HEK293 (cell line): ENCODE data around the gene GOLGA6L2.
"Not testable (repeated sequence)": the region's sequence is repeated elsewhere in the genome, so short reads cannot be mapped to it uniquely, and the experiment has no call there.

ENCODE experiments used
- CTCF ChIA-PET: fragments of 350-600 bp; formaldehyde crosslinking; extraction: SDS; loops from one replicate; lab custom pipeline; 2021; ENCODE audit warnings: antibody characterized with exemption; lab: Yijun Ruan, JAX
- POLR2A ChIA-PET: fragments of 300-600 bp; formaldehyde crosslinking; extraction: SDS; loops from one replicate; lab custom pipeline; 2020; ENCODE audit warnings: antibody characterized with exemption, inconsistent platforms; lab: Yijun Ruan, JAX
- H3K27ac ChIP-seq: fragments of 200-500 bp; sonication (Bioruptor generic); 2 replicates; pipeline ENCODE4 v1.5.1; 2014; ENCODE audit warnings: low read depth, low read length, control low read depth, inconsistent platforms; ENCODE audit errors: extremely low read depth
- H3K36me3 ChIP-seq, 2 experiments: fragments of 200-500 bp in 1 of 2; sonication (Bioruptor generic) in 1 of 2; 1 replicate in 1 of 2; 2 replicates in 1 of 2; pipeline ENCODE4 v1.5.1; 2014 to 2017; ENCODE audit warnings: inconsistent platforms in 2 of 2, low read length in 2 of 2; ENCODE audit not compliant: control insufficient read depth in 2 of 2, insufficient read depth in 1 of 2
- H3K4me1 ChIP-seq: fragments of 200-500 bp; sonication (Bioruptor generic); 2 replicates; pipeline ENCODE4 v1.5.1; 2014; ENCODE audit warnings: mild to moderate bottlenecking, low read length, inconsistent platforms; ENCODE audit not compliant: control insufficient read depth, insufficient read depth
- H3K4me3 ChIP-seq: 2 replicates; pipeline ENCODE4 v1.5.1; 2011; ENCODE audit warnings: low read depth, mild to moderate bottlenecking, control low read depth, low read length, moderate library complexity
- H3K9me3 ChIP-seq: fragments of 200-500 bp; sonication (Bioruptor generic); 2 replicates; pipeline ENCODE4 v1.5.1; 2014; ENCODE audit warnings: low read depth, low read length, inconsistent platforms; ENCODE audit not compliant: control insufficient read depth, insufficient read depth
- EGR2 ChIP-seq: fragments of 450-650 bp; formaldehyde crosslinking; IDR thresholded peaks from 2 replicates; pipeline ENCODE4 v1.5.1; 2016; ENCODE audit warnings: low read depth, missing biosample characterization, missing genetic modification characterization
- GLIS1 ChIP-seq: fragments of 450-650 bp; formaldehyde crosslinking; IDR thresholded peaks from 2 replicates; pipeline ENCODE4 v1.5.1; 2016; ENCODE audit warnings: missing biosample characterization, missing genetic modification characterization
- MEIS1 ChIP-seq: sonication (generic); formaldehyde crosslinking; IDR thresholded peaks from 2 replicates; pipeline ENCODE4 v1.8.1; 2022; ENCODE audit warnings: missing genetic modification reagents, mild to moderate bottlenecking, borderline replicate concordance
- OVOL3 ChIP-seq: fragments of 450-650 bp; formaldehyde crosslinking; IDR thresholded peaks from 2 replicates; pipeline ENCODE4 v1.5.1; 2016; ENCODE audit warnings: missing biosample characterization, missing genetic modification characterization
- PRDM1 ChIP-seq: fragments of 450-650 bp; formaldehyde crosslinking; IDR thresholded peaks from 2 replicates; pipeline ENCODE4; 2016; ENCODE audit warnings: missing biosample characterization, missing genetic modification characterization
- SCRT2 ChIP-seq: fragments of 450-650 bp; formaldehyde crosslinking; IDR thresholded peaks from 2 replicates; pipeline ENCODE4 v1.5.1; 2016; ENCODE audit warnings: missing biosample characterization, missing genetic modification characterization
- TCF7L2 ChIP-seq: IDR thresholded peaks from 2 replicates; pipeline ENCODE4 v1.6.1; 2011; ENCODE audit warnings: low read depth, mild to moderate bottlenecking, inconsistent platforms, low read length, moderate library complexity, borderline replicate concordance
- TRIM28 ChIP-seq: IDR thresholded peaks from 2 replicates; pipeline ENCODE4 v1.6.1; 2011; ENCODE audit warnings: low read length, control low read depth, borderline replicate concordance
- ZNF16 ChIP-seq: fragments of 450-650 bp; formaldehyde crosslinking; IDR thresholded peaks from 2 replicates; pipeline ENCODE4 v1.5.1; 2016; ENCODE audit warnings: low read depth, missing biosample characterization, missing genetic modification characterization
- ZNF2 ChIP-seq: fragments of 450-650 bp; formaldehyde crosslinking; IDR thresholded peaks from 2 replicates; pipeline ENCODE4 v1.5.1; 2016; ENCODE audit warnings: missing biosample characterization, missing genetic modification characterization
- ZNF433 ChIP-seq: fragments of 450-650 bp; formaldehyde crosslinking; IDR thresholded peaks from 2 replicates; pipeline ENCODE4 v1.5.1; 2016; ENCODE audit warnings: missing biosample characterization, missing genetic modification characterization, low read depth
- ZNF473 ChIP-seq: fragments of 450-650 bp; formaldehyde crosslinking; IDR thresholded peaks from 2 replicates; pipeline ENCODE4 v1.5.1; 2017; ENCODE audit warnings: missing biosample characterization, missing genetic modification characterization
- ZNF514 ChIP-seq: fragments of 450-650 bp; formaldehyde crosslinking; IDR thresholded peaks from 2 replicates; pipeline ENCODE4 v1.5.1; 2016; ENCODE audit warnings: missing biosample characterization, missing genetic modification characterization
- ZNF548 ChIP-seq: fragments of 450-650 bp; formaldehyde crosslinking; IDR thresholded peaks from 2 replicates; pipeline ENCODE4 v1.5.1; 2016; ENCODE audit warnings: missing biosample characterization, missing genetic modification characterization
- TF ChIP-seq, protein P1 (sequence below): fragments of 450-650 bp; formaldehyde crosslinking; IDR thresholded peaks from 2 replicates; pipeline ENCODE4 v1.5.1; 2016; ENCODE audit warnings: missing biosample characterization, missing genetic modification characterization
- TF ChIP-seq, protein P2 (sequence below): fragments of 450-650 bp; formaldehyde crosslinking; IDR thresholded peaks from 2 replicates; pipeline ENCODE4 v1.5.1; 2016; ENCODE audit warnings: missing biosample characterization, missing genetic modification characterization
- TF ChIP-seq, protein P3 (sequence below): fragments of 450-650 bp; formaldehyde crosslinking; IDR thresholded peaks from 2 replicates; pipeline ENCODE4 v1.5.1; 2016; ENCODE audit warnings: missing biosample characterization, missing genetic modification characterization, borderline replicate concordance

The GOLGA6L2 gene

DNA sequence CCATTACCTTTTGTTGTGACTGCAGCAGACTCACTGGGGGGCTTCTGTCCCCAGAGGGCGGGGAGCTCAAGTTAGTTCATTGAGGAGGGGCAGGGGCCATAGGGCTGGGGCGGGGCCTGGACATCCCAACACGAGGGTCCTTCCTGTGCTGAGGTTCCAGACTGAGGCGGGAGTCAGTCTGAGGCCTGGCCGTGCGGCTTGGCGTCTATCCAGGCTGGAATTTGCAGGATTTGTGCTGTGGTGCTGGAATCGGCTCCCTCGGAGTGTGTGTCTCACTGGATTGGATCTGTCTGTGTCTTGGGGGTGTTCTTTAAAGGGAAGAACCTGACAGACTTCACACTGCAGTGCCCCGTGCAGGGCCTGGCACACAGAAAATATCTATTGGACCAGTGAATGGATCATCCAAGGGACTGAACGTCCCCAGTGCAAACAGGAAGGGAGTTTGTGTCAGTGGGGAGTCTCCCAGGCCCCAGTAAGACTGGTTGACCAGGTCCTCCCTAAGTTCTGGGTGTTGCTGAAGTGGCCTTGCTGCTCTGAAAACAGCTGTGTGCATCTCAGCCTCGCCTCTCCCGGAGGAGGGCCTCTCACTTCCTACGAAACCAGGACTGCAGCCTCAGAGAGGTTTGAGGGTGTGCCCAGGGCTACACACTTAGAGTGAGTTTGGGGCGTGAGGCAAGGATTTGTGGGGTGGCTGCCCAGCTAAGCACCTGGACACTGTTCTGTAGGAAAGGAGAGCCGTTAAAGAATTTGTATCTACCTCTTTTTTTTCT is 26.1 kb downstream of the GOLGA6L2 start (continued):
- TF ChIP-seq, protein P1, sequence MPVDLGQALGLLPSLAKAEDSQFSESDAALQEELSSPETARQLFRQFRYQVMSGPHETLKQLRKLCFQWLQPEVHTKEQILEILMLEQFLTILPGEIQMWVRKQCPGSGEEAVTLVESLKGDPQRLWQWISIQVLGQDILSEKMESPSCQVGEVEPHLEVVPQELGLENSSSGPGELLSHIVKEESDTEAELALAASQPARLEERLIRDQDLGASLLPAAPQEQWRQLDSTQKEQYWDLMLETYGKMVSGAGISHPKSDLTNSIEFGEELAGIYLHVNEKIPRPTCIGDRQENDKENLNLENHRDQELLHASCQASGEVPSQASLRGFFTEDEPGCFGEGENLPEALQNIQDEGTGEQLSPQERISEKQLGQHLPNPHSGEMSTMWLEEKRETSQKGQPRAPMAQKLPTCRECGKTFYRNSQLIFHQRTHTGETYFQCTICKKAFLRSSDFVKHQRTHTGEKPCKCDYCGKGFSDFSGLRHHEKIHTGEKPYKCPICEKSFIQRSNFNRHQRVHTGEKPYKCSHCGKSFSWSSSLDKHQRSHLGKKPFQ (tag by site-specific recombination): no peak
- TF ChIP-seq OVOL3 (no peak), TCF7L2 (no peak), MEIS1 (no peak), EGR2 (tag by site-specific recombination) (no peak), TRIM28 (no peak)
- TF ChIP-seq, protein P2, sequence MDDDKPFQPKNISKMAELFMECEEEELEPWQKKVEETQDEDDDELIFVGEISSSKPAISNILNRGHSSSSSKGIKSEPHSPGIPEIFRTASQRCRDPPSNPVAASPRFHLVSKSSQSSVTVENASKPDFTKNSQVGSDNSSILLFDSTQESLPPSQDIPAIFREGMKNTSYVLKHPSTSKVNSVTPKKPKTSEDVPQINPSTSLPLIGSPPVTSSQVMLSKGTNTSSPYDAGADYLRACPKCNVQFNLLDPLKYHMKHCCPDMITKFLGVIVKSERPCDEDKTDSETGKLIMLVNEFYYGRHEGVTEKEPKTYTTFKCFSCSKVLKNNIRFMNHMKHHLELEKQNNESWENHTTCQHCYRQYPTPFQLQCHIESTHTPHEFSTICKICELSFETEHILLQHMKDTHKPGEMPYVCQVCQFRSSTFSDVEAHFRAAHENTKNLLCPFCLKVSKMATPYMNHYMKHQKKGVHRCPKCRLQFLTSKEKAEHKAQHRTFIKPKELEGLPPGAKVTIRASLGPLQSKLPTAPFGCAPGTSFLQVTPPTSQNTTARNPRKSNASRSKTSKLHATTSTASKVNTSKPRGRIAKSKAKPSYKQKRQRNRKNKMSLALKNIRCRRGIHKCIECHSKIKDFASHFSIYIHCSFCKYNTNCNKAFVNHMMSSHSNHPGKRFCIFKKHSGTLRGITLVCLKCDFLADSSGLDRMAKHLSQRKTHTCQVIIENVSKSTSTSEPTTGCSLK (tag by site-specific recombination): no peak

DNA sequence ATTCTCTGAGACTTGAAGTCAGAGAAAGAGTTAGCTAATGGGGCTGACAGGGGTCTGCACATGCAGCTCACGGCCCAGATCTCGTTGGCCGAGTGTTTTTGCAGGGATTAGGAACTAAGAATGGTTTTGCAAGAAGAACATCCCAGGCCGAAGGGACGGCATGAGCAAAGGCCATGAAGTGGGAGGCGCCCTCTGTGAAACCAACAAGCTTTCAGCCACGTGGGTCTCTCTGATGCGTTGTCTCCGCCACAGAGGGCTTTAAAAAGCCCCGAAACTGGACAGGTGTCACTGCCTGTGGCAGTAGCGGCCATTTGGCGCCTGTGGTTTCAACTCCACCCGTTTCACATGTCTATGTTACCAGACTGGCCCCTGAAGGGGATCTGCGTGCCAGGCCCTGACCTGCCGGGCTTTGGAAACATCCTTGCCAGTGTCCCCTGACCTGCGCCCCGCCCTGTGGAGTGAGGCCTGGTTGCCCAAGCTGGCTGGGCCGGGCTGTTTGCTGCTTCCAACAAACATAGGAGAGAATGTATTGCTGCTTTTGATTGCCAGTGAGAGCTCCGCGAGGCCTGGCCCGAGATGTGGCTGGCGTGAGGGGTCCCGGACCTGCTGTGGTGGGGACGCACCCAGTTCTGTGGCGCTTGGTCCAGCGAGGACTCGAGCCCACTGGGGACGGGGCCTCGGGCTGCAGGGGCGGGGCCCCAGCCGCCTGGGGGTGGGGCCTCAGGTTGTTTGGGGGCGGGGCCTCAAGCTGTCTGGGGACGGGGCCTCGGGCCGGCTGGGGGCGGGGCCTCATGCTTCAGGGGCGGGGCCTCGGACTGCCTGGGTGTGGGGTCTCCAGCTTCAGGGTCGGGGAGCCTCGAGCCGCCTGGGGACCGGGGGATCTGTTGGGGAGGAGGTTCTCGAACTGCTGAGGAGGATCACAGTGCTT is 30.4 kb downstream of the GOLGA6L2 start:
- Histone ChIP-seq H3K4me1 (no peaks in the 10 kb centered on the region), H3K36me3 (no peaks in the 10 kb centered on the region), H3K9me3 (no peaks in the 10 kb centered on the region), H3K27ac (no peak overlapping the region), H3K4me3 (no peak overlapping the region)
- CTCF ChIA-PET: no interaction called here
- no peak for TF ChIP-seq GLIS1 (tag by site-specific recombination)
- TF ChIP-seq ZNF2 (tag by site-specific recombination): no peak
- TF ChIP-seq OVOL3: no peak
- no peak for TF ChIP-seq ZNF16 (tag by site-specific recombination)
- TF ChIP-seq ZNF433 (tag by site-specific recombination): no peak
- TF ChIP-seq ZNF548 (tag by site-specific recombination): no peak
- no peak for TF ChIP-seq ZNF514 (tag by site-specific recombination)
- TF ChIP-seq, protein P3, sequence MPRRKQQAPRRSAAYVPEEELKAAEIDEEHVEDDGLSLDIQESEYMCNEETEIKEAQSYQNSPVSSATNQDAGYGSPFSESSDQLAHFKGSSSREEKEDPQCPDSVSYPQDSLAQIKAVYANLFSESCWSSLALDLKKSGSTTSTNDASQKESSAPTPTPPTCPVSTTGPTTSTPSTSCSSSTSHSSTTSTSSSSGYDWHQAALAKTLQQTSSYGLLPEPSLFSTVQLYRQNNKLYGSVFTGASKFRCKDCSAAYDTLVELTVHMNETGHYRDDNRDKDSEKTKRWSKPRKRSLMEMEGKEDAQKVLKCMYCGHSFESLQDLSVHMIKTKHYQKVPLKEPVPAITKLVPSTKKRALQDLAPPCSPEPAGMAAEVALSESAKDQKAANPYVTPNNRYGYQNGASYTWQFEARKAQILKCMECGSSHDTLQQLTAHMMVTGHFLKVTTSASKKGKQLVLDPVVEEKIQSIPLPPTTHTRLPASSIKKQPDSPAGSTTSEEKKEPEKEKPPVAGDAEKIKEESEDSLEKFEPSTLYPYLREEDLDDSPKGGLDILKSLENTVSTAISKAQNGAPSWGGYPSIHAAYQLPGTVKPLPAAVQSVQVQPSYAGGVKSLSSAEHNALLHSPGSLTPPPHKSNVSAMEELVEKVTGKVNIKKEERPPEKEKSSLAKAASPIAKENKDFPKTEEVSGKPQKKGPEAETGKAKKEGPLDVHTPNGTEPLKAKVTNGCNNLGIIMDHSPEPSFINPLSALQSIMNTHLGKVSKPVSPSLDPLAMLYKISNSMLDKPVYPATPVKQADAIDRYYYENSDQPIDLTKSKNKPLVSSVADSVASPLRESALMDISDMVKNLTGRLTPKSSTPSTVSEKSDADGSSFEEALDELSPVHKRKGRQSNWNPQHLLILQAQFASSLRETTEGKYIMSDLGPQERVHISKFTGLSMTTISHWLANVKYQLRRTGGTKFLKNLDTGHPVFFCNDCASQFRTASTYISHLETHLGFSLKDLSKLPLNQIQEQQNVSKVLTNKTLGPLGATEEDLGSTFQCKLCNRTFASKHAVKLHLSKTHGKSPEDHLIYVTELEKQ (tag by site-specific recombination): no peak
- TF ChIP-seq SCRT2: no peak
- TF ChIP-seq MEIS1: no peak
- TF ChIP-seq ZNF473 (tag by site-specific recombination): no peak
- no peak for TF ChIP-seq PRDM1
- POLR2A ChIA-PET: no interaction called here

DNA sequence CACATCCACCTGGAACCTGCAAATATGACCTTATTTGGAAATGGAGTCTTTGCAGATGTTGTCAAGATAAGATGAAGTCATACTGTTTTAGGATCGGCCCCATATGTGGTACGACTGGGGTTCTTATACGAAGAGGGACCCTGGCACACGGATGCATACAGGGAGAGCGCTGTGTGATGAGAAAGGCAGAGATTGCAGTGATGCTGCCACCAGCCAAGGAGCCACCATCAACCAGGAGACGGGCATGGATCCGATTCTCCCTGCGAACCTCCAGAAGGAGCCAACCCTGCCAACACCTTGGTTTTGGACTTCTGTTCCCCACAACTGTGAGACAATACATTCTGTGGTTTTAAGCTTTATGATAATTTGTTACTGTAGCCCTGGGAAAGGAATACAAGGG is 31.2 kb downstream of the GOLGA6L2 start:
- H3K4me3 ChIP-seq, H3K9me3 ChIP-seq, CTCF ChIA-PET, H3K27ac ChIP-seq, H3K4me1 ChIP-seq, H3K36me3 ChIP-seq, POLR2A ChIA-PET: not testable (repeated sequence)
